Chondrocyte (in vitro differentiated cells): ENCODE measurements around the gene TMEM204. TPM values are rescaled to one million over a fixed set of nuclear protein-coding genes. Genes with fewer than 3 reads are reported as not detected.

Source experiments
- DNase-seq: peaks from one replicate; pipeline ENCODE4 v3.0.0; 2021; ENCODE audit warnings: mixed read lengths, low spot score
- H3K27ac Mint-ChIP-seq: one replicate; pipeline ENCODE4 v1.8.0; 2021; ENCODE audit warnings: mild to moderate bottlenecking, moderate library complexity, mixed read lengths; ENCODE audit not compliant: unreplicated experiment
- H3K27me3 Mint-ChIP-seq: 2 replicates; pipeline ENCODE4 v1.8.0; 2021; ENCODE audit warnings: low read depth, mixed read lengths
- H3K36me3 Mint-ChIP-seq: 2 replicates; pipeline ENCODE4 v1.8.0; 2021; ENCODE audit warnings: low read depth, mixed read lengths
- H3K4me1 Mint-ChIP-seq: 2 replicates; pipeline ENCODE4 v1.8.0; 2021; ENCODE audit warnings: low read depth, mild to moderate bottlenecking, mixed read lengths
- H3K4me3 Mint-ChIP-seq: one replicate; pipeline ENCODE4 v1.8.0; 2021; ENCODE audit warnings: mild to moderate bottlenecking, moderate library complexity, mixed read lengths; ENCODE audit not compliant: unreplicated experiment
- H3K9me3 Mint-ChIP-seq: 2 replicates; pipeline ENCODE4 v1.8.0; 2021; ENCODE audit warnings: low read depth, mixed read lengths
- CTCF ChIP-seq: fragments of 200-600 bp; sonication (generic); IDR thresholded peaks from 2 replicates; pipeline ENCODE4 v1.5.0; 2021; ENCODE audit warnings: antibody characterized with exemption, mild to moderate bottlenecking, moderate library complexity
- total RNA-seq: library from RNA; stranded (reverse); gene quantifications from 3 replicates; pipeline ENCODE4 v1.2.1, GENCODE V29; 2021

Gene TMEM204
- total RNA-seq, 1 donor from 2014 or later, result 8.4 TPM

- DNase-seq, result no peak
- Mint-ChIP-seq H3K4me3 (no peak overlapping the region), H3K4me1 (no peaks in the 10 kb centered on the region), H3K27ac (no peak overlapping the region), H3K36me3 (peaks cover 34% of the 10 kb centered on the region), H3K27me3 (no peaks in the 10 kb centered on the region), H3K9me3 (no peaks in the 10 kb centered on the region)
- no peak for TF ChIP-seq CTCF
These were observed 46.8 kb downstream of the TMEM204 start for GRCh38 chr16:1580256-1580655.

- no peak overlapping the region for H3K27ac Mint-ChIP-seq
- TF ChIP-seq CTCF, result no peak
- no peaks in the 10 kb centered on the region for H3K9me3 Mint-ChIP-seq
- no peaks in the 10 kb centered on the region for H3K27me3 Mint-ChIP-seq
- H3K4me1 Mint-ChIP-seq, result no peaks in the 10 kb centered on the region
- H3K4me3 Mint-ChIP-seq, result no peak overlapping the region
- DNase-seq, result no peak
- peaks cover 31% of the 10 kb centered on the region for H3K36me3 Mint-ChIP-seq
These were observed 47.5 kb downstream of the TMEM204 start for GRCh38 chr16:1580956-1581355.

- H3K4me1 Mint-ChIP-seq, result no peaks in the 10 kb centered on the region
- no peak overlapping the region for H3K27ac Mint-ChIP-seq
- H3K4me3 Mint-ChIP-seq, result no peak overlapping the region
- no peak for DNase-seq
- H3K27me3 Mint-ChIP-seq, result no peaks in the 10 kb centered on the region
- H3K36me3 Mint-ChIP-seq, result peaks cover 30% of the 10 kb centered on the region
- H3K9me3 Mint-ChIP-seq, result no peaks in the 10 kb centered on the region
- no peak for TF ChIP-seq CTCF
These were observed 48.3 kb downstream of the TMEM204 start for GRCh38 chr16:1581804-1582203.

GRCh38 chr16:1583180-1583579 is 49.7 kb downstream of the TMEM204 start:
- DNase-seq, result no peak
- no peak for TF ChIP-seq CTCF
- Mint-ChIP-seq H3K4me1 (no peaks in the 10 kb centered on the region), H3K27ac (no peak overlapping the region), H3K9me3 (no peaks in the 10 kb centered on the region), H3K36me3 (peaks cover 32% of the 10 kb centered on the region), H3K4me3 (no peak overlapping the region), H3K27me3 (no peaks in the 10 kb centered on the region)

- Mint-ChIP-seq H3K9me3 (no peaks in the 10 kb centered on the region), H3K4me1 (no peaks in the 10 kb centered on the region), H3K4me3 (no peak overlapping the region), H3K36me3 (peaks cover 28% of the 10 kb centered on the region), H3K27ac (no peak overlapping the region), H3K27me3 (no peaks in the 10 kb centered on the region)
- no peak for DNase-seq
- no peak for TF ChIP-seq CTCF
These were observed 51.5 kb downstream of the TMEM204 start for GRCh38 chr16:1584926-1585484.
